H1 (cell line): Measurements from ENCODE around the gene UBALD1. TPM values are rescaled to one million over a fixed set of nuclear protein-coding genes. Genes with fewer than 3 reads are reported as not detected.

Experiments used
- CTCF ChIA-PET: fragments of 300-600 bp; sonication (Branson Sonifier 250); formaldehyde crosslinking; loops from one replicate; lab custom pipeline; 2021; ENCODE audit not compliant: partially characterized antibody; lab: Charles Lee
- POLR2A ChIA-PET: fragments of 300-600 bp; sonication (Branson Sonifier 250); formaldehyde crosslinking; loops from one replicate; lab custom pipeline; 2021; ENCODE audit warnings: inconsistent platforms; ENCODE audit not compliant: partially characterized antibody; lab: Charles Lee
- DNase-seq, 2 experiments: peaks; one replicate each; pipeline versions ENCODE4 v3.0.0 to v3.0.0-alpha.2; 2010 to 2022; ENCODE audit warnings: low spot score in 2 of 2, low read depth in 1 of 2, mixed read lengths in 1 of 2
- FAIRE-seq: peaks from 2 replicates; lab custom pipeline; 2011; peaks lifted over from hg19 to GRCh38; lab: Jason Lieb, UNC
- H2AFZ ChIP-seq: 2 replicates; pipeline ENCODE4 v1.8.1; 2012; ENCODE audit warnings: low read length, inconsistent platforms
- H2AK5ac ChIP-seq: 2 replicates; pipeline ENCODE4 v1.6.1; 2013; ENCODE audit warnings: low read depth, low read length
- H2BK120ac ChIP-seq: replicated peaks from 2 replicates; pipeline ENCODE3; 2013; ENCODE audit warnings: low read depth, low read length, inconsistent platforms
- H2BK12ac ChIP-seq: 2 replicates; pipeline ENCODE4 v1.6.1; 2013; ENCODE audit warnings: low read depth, low read length
- H2BK15ac ChIP-seq: 2 replicates; pipeline ENCODE4 v1.6.1; 2013; ENCODE audit warnings: low read length
- H2BK20ac ChIP-seq: 2 replicates; pipeline ENCODE4 v1.6.1; 2013; ENCODE audit warnings: low read length
- H2BK5ac ChIP-seq: 2 replicates; pipeline ENCODE4 v1.6.1; 2013; ENCODE audit warnings: low read depth, low read length
- H3K14ac ChIP-seq: 2 replicates; pipeline ENCODE4 v1.6.1; 2013; ENCODE audit warnings: inconsistent platforms; ENCODE audit not compliant: insufficient read length
- H3K18ac ChIP-seq: 2 replicates; pipeline ENCODE4 v1.6.1; 2013; ENCODE audit warnings: low read length; ENCODE audit errors: extremely low read depth
- H3K23ac ChIP-seq: 2 replicates; pipeline ENCODE4 v1.6.1; 2013; ENCODE audit warnings: inconsistent platforms; ENCODE audit not compliant: insufficient read length
- H3K23me2 ChIP-seq: 2 replicates; pipeline ENCODE4 v1.6.1; 2013; ENCODE audit warnings: low read depth, low read length
- H3K27ac ChIP-seq: 2 replicates; pipeline ENCODE4 v1.6.1; 2011; ENCODE audit warnings: low read depth, low read length, inconsistent platforms
- H3K27me3 ChIP-seq, 4 experiments: replicated peaks in 1 of 4; 1 replicate in 1 of 4; 2 replicates in 3 of 4; pipeline versions ENCODE4 v1.6.1 to v1.8.1; 2011 to 2013; ENCODE audit warnings: low read length in 3 of 4, mild to moderate bottlenecking in 3 of 4, inconsistent platforms in 2 of 4, mixed read lengths in 2 of 4, moderate library complexity in 1 of 4; ENCODE audit not compliant: control insufficient read depth in 3 of 4, insufficient read depth in 3 of 4; ENCODE audit errors: extremely low read depth in 1 of 4
- H3K36me3 ChIP-seq, 4 experiments: 2 replicates each; pipeline versions ENCODE4 v1.6.1 to v1.8.1; 2011 to 2013; ENCODE audit warnings: mild to moderate bottlenecking in 4 of 4, low read length in 3 of 4, moderate library complexity in 2 of 4, control low read depth in 1 of 4, inconsistent platforms in 1 of 4; ENCODE audit not compliant: insufficient read depth in 4 of 4, control insufficient read depth in 2 of 4
- H3K4ac ChIP-seq: replicated peaks from 2 replicates; pipeline ENCODE3; 2013; ENCODE audit warnings: low read length, low read depth, mixed read lengths, inconsistent platforms; ENCODE audit not compliant: insufficient read length
- H3K4me1 ChIP-seq, 4 experiments: replicated peaks in 1 of 4; 1 replicate in 1 of 4; 2 replicates in 3 of 4; pipeline versions ENCODE4 v1.6.1 to v1.8.1; 2011 to 2013; ENCODE audit warnings: low read length in 3 of 4, inconsistent platforms in 2 of 4, mixed read lengths in 1 of 4; ENCODE audit not compliant: insufficient read depth in 4 of 4, control insufficient read depth in 3 of 4
- H3K4me2 ChIP-seq, 2 experiments: 2 replicates each; pipeline versions ENCODE4 v1.6.1 to v1.8.1; 2011 to 2013; ENCODE audit warnings: low read depth in 2 of 2, low read length in 2 of 2, control low read depth in 1 of 2, inconsistent platforms in 1 of 2, mild to moderate bottlenecking in 1 of 2; ENCODE audit not compliant: insufficient read depth in 1 of 2
- H3K4me3 ChIP-seq, 4 experiments: fragments of 200-600, 300-600 bp in 1 of 4; sonication (generic), shearing (Covaris generic), sonication (Bioruptor Twin) in 1 of 4; 2 replicates each; pipeline versions ENCODE4 v1.5.1 to v1.8.1; 2011 to 2016; ENCODE audit warnings: low read length in 4 of 4, low read depth in 3 of 4, control low read depth in 2 of 4, inconsistent platforms in 2 of 4, mild to moderate bottlenecking in 2 of 4, mixed read lengths in 1 of 4, moderate library complexity in 1 of 4; ENCODE audit not compliant: insufficient read depth in 2 of 4; ENCODE audit errors: extremely low read depth in 1 of 4
- H3K56ac ChIP-seq: replicated peaks from 2 replicates; pipeline ENCODE3; 2013; ENCODE audit warnings: low read depth, mild to moderate bottlenecking, mixed read lengths, low read length, inconsistent platforms; ENCODE audit not compliant: insufficient read length
- H3K79me1 ChIP-seq: 2 replicates; pipeline ENCODE4 v1.6.1; 2013; ENCODE audit warnings: low read depth, low read length, control low read depth
- H3K79me2 ChIP-seq, 2 experiments: 2 replicates each; pipeline versions ENCODE4 v1.6.1 to v1.8.1; 2012 to 2013; ENCODE audit warnings: low read length in 2 of 2, mild to moderate bottlenecking in 2 of 2, inconsistent platforms in 1 of 2; ENCODE audit not compliant: insufficient read depth in 2 of 2, control insufficient read depth in 1 of 2
- H3K9ac ChIP-seq, 4 experiments: replicated peaks in 1 of 4; 1 replicate in 1 of 4; 2 replicates in 3 of 4; pipeline versions ENCODE4 v1.6.1 to v1.8.1; 2011 to 2013; ENCODE audit warnings: low read depth in 3 of 4, low read length in 3 of 4, control low read depth in 2 of 4, mild to moderate bottlenecking in 2 of 4, moderate library complexity in 2 of 4, inconsistent platforms in 1 of 4; ENCODE audit errors: extremely low read depth in 1 of 4
- H3K9me3 ChIP-seq, 2 experiments: 2 replicates each; pipeline versions ENCODE4 v1.6.1 to v1.8.1; 2012 to 2013; ENCODE audit warnings: mild to moderate bottlenecking in 2 of 2, moderate library complexity in 2 of 2, control low read depth in 1 of 2, inconsistent platforms in 1 of 2, low read depth in 1 of 2, low read length in 1 of 2, mixed read lengths in 1 of 2; ENCODE audit not compliant: insufficient read depth in 2 of 2
- H4K20me1 ChIP-seq, 2 experiments: replicated peaks in 1 of 2; 2 replicates each; pipeline versions ENCODE3 to v1.8.1; 2011 to 2013; ENCODE audit warnings: inconsistent platforms in 2 of 2, low read length in 2 of 2, mild to moderate bottlenecking in 1 of 2; ENCODE audit not compliant: insufficient read depth in 2 of 2, control insufficient read depth in 1 of 2
- H4K5ac ChIP-seq: 2 replicates; pipeline ENCODE4 v1.6.1; 2013; ENCODE audit warnings: low read length, low read depth, mixed read lengths, inconsistent platforms; ENCODE audit not compliant: insufficient read length
- H4K8ac ChIP-seq: 2 replicates; pipeline ENCODE4 v1.8.0; 2013; ENCODE audit warnings: mild to moderate bottlenecking, moderate library complexity, low read length, inconsistent platforms; ENCODE audit not compliant: insufficient read depth; ENCODE audit errors: extremely low read depth
- H4K91ac ChIP-seq: replicated peaks from 2 replicates; pipeline ENCODE3; 2013; ENCODE audit warnings: low read length, mixed read lengths, inconsistent platforms; ENCODE audit not compliant: insufficient read length
- ASH2L ChIP-seq: fragments of 200-600, 300-600 bp; sonication (generic); IDR thresholded peaks from one replicate; pipeline ENCODE4 v1.7.1; 2017; ENCODE audit warnings: low read length
- BACH1 ChIP-seq: IDR thresholded peaks from 2 replicates; pipeline ENCODE4 v1.6.1; 2012; ENCODE audit warnings: low read length, improper control_type of control experiment
- CREB1 ChIP-seq: IDR thresholded peaks from 2 replicates; pipeline ENCODE4 v1.6.1; 2012; ENCODE audit warnings: inconsistent platforms
- E2F6 ChIP-seq: IDR thresholded peaks from 2 replicates; pipeline ENCODE4 v1.6.1; 2012; ENCODE audit warnings: inconsistent platforms
- EGR1 ChIP-seq: IDR thresholded peaks from 2 replicates; pipeline ENCODE4 v1.6.1; 2011; ENCODE audit warnings: low read depth, low read length, borderline replicate concordance
- EP300 ChIP-seq, 2 experiments: IDR thresholded peaks; 1 replicate in 1 of 2; 2 replicates in 1 of 2; pipeline ENCODE4 v1.6.1; 2011 to 2012; ENCODE audit warnings: low read depth in 2 of 2, low read length in 2 of 2, mild to moderate bottlenecking in 2 of 2, borderline replicate concordance in 1 of 2, inconsistent platforms in 1 of 2, moderate library complexity in 1 of 2
- HDAC6 ChIP-seq: IDR thresholded peaks from one replicate; pipeline ENCODE4 v1.7.1; 2012; ENCODE audit warnings: low read depth, mild to moderate bottlenecking, inconsistent platforms, low read length, moderate library complexity
- JUN ChIP-seq: IDR thresholded peaks from 2 replicates; pipeline ENCODE4 v1.6.1; 2011; ENCODE audit warnings: low read depth, mild to moderate bottlenecking, improper control_type of control experiment, low read length
- JUND ChIP-seq: IDR thresholded peaks from 2 replicates; pipeline ENCODE4 v1.6.1; 2011; ENCODE audit warnings: mild to moderate bottlenecking, improper control_type of control experiment, low read length
- PHF8 ChIP-seq: fragments of 200-600 bp; sonication (generic); conservative IDR thresholded peaks from 2 replicates; pipeline ENCODE4 v1.7.1; 2012; ENCODE audit warnings: low read depth, mild to moderate bottlenecking, inconsistent platforms, low read length, moderate library complexity
- RBBP5 ChIP-seq: IDR thresholded peaks from 2 replicates; pipeline ENCODE4 v1.7.1; 2012; ENCODE audit warnings: low read depth, mild to moderate bottlenecking, inconsistent platforms, low read length, moderate library complexity, borderline replicate concordance
- SIRT6 ChIP-seq: IDR thresholded peaks from one replicate; pipeline ENCODE4 v1.7.1; 2012; ENCODE audit warnings: low read length, inconsistent platforms
- SP2 ChIP-seq: IDR thresholded peaks from 2 replicates; pipeline ENCODE4 v1.6.1; 2012; ENCODE audit warnings: mild to moderate bottlenecking, low read length, inconsistent platforms
- WGBS, 2 experiments: shearing (Covaris generic) in 1 of 2; methylation state at CpG; one replicate each; pipeline versions ENCODE4 v1.1.6 to v1.1.7; 2013 to 2015; ENCODE audit warnings: low lambda C conversion rate in 2 of 2, mixed read lengths in 2 of 2, inconsistent platforms in 1 of 2, low coverage in 1 of 2, missing lambda C conversion rate in 1 of 2; ENCODE audit not compliant: insufficient replicate concordance in 2 of 2, insufficient coverage in 1 of 2, insufficient read length in 1 of 2; ENCODE audit errors: extremely low coverage in 1 of 2, missing lambda C conversion rate in 1 of 2; 5-methylcytosine and 5-hydroxymethylcytosine counted together
- polyA plus RNA-seq, 7 experiments: library from polyadenylated mRNA; depleted of rRNA in 3 of 7; stranded (reverse) in 5 of 7; unstranded in 2 of 7; fragments of >200 nt in 5 of 7; fragments of 200-250 nt in 2 of 7; gene quantifications; 1 replicate in 5 of 7; 2 replicates in 1 of 7; 4 replicates in 1 of 7; pipeline versions ENCODE4 v1.2.1 to v1.2.3, GENCODE V29; 2011 to 2013; ENCODE audit warnings: missing spikeins in 2 of 7, mixed read lengths in 2 of 7
- total RNA-seq: library from RNA; stranded (reverse); fragmentation: NEBNext Ultra II Directional; extraction: Animal tissue kit (Norgen Biotek cat#: 25700); gene quantifications from 2 replicates; pipeline ENCODE4 v1.2.1, GENCODE V29; 2021

The UBALD1 gene
- total and polyA plus RNA-seq, 2 of the 8 experiments (the other 6 are each of a cell fraction or from before 2014, with no cell fraction given) = 28.6 to 62.0 TPM

- Histone ChIP-seq H3K4me2 (no peak overlapping the region), H3K4ac (no peak overlapping the region), H2AK5ac (no peak overlapping the region), H4K20me1 (no peaks in the 10 kb centered on the region), H2BK5ac (no peak overlapping the region), H2BK15ac (no peak overlapping the region), H3K27ac (no peak overlapping the region), H3K4me1 (peaks cover 0 to 10% (median 6%) of the 10 kb centered on the region in 4 experiments; a peak in 6 of 7 replicates), H2BK12ac (no peak overlapping the region), H3K4me3 (no peak overlapping the region), H3K23ac (no peak overlapping the region), H3K27me3 (no peaks in the 10 kb centered on the region; a peak in 1 of 7 replicates), H2BK120ac (no peak overlapping the region), H3K79me2 (no peaks in the 10 kb centered on the region), H4K91ac (no peak overlapping the region), H2BK20ac (no peak overlapping the region), H3K14ac (no peak overlapping the region), H4K5ac (no peak overlapping the region), H3K56ac (no peak overlapping the region), H3K36me3 (no peaks in the 10 kb centered on the region), H3K9me3 (peaks cover 8% of the 10 kb centered on the region in 2 experiments; a peak in 3 of 4 replicates), H4K8ac (no peak overlapping the region), H3K18ac (no peak overlapping the region), H2AFZ (no peak overlapping the region), H3K9ac (no peak overlapping the region), H3K79me1 (no peaks in the 10 kb centered on the region), H3K23me2 (no peaks in the 10 kb centered on the region)
- POLR2A ChIA-PET = interaction anchor here (12.8 kb wide), 1 partner anchor 23 kb away, joined by 126 read pairs; the partner anchor contains the start of gene UBALD1
- 82% methylated on average over 2 of the region's 2 CpGs; no CpG with 5 or more reads in 1 of the 2 experiments for WGBS, 2 experiments
- FAIRE-seq = no peak
- CTCF ChIA-PET = interaction anchor here (0.6 to 8.9 kb wide), 11 partner anchors 10 to 260 kb away, joined by 3 to 157 read pairs (median 6); partner anchors contain the start of gene MGRN1
- DNase-seq = no peak
- TF ChIP-seq CREB1 (no peak), PHF8 (no peak), SIRT6 (no peak), EGR1 (no peak), RBBP5 (no peak), ASH2L (no peak), JUN (no peak), E2F6 (no peak), HDAC6 (no peak), EP300 (IDR thresholded peaks at IDR 0.05; ENCODE audit: borderline replicate concordance in 1 of 2, low read depth in 2 of 2, low read length in 2 of 2) (no peak), BACH1 (no peak), SP2 (no peak), JUND (no peak)
Measured at GRCh38 chr16:4588386-4588785, 26.3 kb downstream of the UBALD1 start.
